K562 (cell line): ENCODE data around the gene PSRC1. TPM values are rescaled to one million over a fixed set of nuclear protein-coding genes. Genes with fewer than 3 reads are reported as not detected.

ENCODE experiments used
- DEAF1 ChIP-seq: fragments of 450-650 bp; formaldehyde crosslinking; IDR thresholded peaks from 2 replicates; pipeline ENCODE4 v1.4.0; 2020; ENCODE audit warnings: mild to moderate bottlenecking, moderate library complexity
- ELF2 ChIP-seq: fragments of 250-450 bp; sonication (Bioruptor Pico); IDR thresholded peaks from 2 replicates; pipeline ENCODE4 v1.5.0; 2021; ENCODE audit warnings: mild to moderate bottlenecking
- GTF2A2 ChIP-seq: IDR thresholded peaks from 2 replicates; pipeline ENCODE4 v1.6.1; 2016; ENCODE audit warnings: mild to moderate bottlenecking, missing genetic modification characterization, missing compliant biosample characterization
- LARP7 ChIP-seq: fragments of 450-650 bp; IDR thresholded peaks from 2 replicates; pipeline ENCODE4 v1.6.1; 2016
- MED1 ChIP-seq: sonication (generic); formaldehyde crosslinking; IDR thresholded peaks from 2 replicates; pipeline ENCODE4 v1.8.1; 2023; ENCODE audit warnings: missing genetic modification reagents, borderline replicate concordance
- MITF ChIP-seq: IDR thresholded peaks from 2 replicates; pipeline ENCODE4 v1.6.1; 2014; ENCODE audit warnings: antibody characterized with exemption
- MLLT1 ChIP-seq, 2 experiments: fragments of 450-650 bp; IDR thresholded peaks; 2 replicates each; pipeline ENCODE4 v1.6.1; 2016
- NRF1 ChIP-seq, 2 experiments: fragments of 450-650 bp; IDR thresholded peaks in 1 of 2; conservative IDR thresholded peaks in 1 of 2; 2 replicates each; pipeline ENCODE4 v1.6.1; 2014; ENCODE audit warnings: mild to moderate bottlenecking in 2 of 2
- OTX1 ChIP-seq: fragments of 450-650 bp; formaldehyde crosslinking; IDR thresholded peaks from 2 replicates; pipeline ENCODE4 v1.4.0; 2022; ENCODE audit warnings: mild to moderate bottlenecking
- PCBP2 ChIP-seq: fragments of 200-400 bp; formaldehyde crosslinking; IDR thresholded peaks from 2 replicates; pipeline ENCODE4 v1.6.1; 2018; ENCODE audit warnings: low read length, low read depth, mild to moderate bottlenecking, moderate library complexity; ENCODE audit not compliant: poor library complexity, severe bottlenecking
- SAP30 ChIP-seq: fragments of 200-600 bp; sonication (generic); IDR thresholded peaks from 2 replicates; pipeline ENCODE4 v1.6.1; 2012; ENCODE audit warnings: borderline replicate concordance, low read depth, mild to moderate bottlenecking, moderate library complexity, low read length, control low read depth, inconsistent platforms; ENCODE audit not compliant: insufficient read depth, poor library complexity, severe bottlenecking
- SMARCA5 ChIP-seq: fragments of 450-650 bp; IDR thresholded peaks from 2 replicates; pipeline ENCODE4 v1.6.1; 2016
- SPI1 ChIP-seq: IDR thresholded peaks from 2 replicates; pipeline ENCODE4 v1.6.1; 2011; ENCODE audit warnings: low read depth, low read length, control low read depth, borderline replicate concordance
- SREBF2 ChIP-seq: sonication (generic); formaldehyde crosslinking; IDR thresholded peaks from 2 replicates; pipeline ENCODE4 v1.4.0; 2020; ENCODE audit warnings: mild to moderate bottlenecking, missing genetic modification reagents
- ZBTB26 ChIP-seq: fragments of 450-650 bp; formaldehyde crosslinking; IDR thresholded peaks from 2 replicates; pipeline ENCODE4 v1.4.0; 2022; ENCODE audit warnings: missing genetic modification characterization
- ZBTB8A ChIP-seq: fragments of 450-650 bp; IDR thresholded peaks from 2 replicates; pipeline ENCODE4 v1.6.1; 2018; ENCODE audit warnings: mild to moderate bottlenecking, moderate library complexity; ENCODE audit not compliant: partially characterized antibody
- ZNF165 ChIP-seq: fragments of 250-450 bp; sonication (Bioruptor Pico); IDR thresholded peaks from 2 replicates; pipeline ENCODE4 v1.4.0; 2020; ENCODE audit warnings: borderline replicate concordance
- ZNF184 ChIP-seq: sonication (generic); formaldehyde crosslinking; IDR thresholded peaks from 2 replicates; pipeline ENCODE4 v1.5.0; 2020; ENCODE audit warnings: missing genetic modification reagents
- ZNF431 ChIP-seq: sonication (generic); formaldehyde crosslinking; IDR thresholded peaks from 2 replicates; pipeline ENCODE4 v1.8.0; 2022; ENCODE audit warnings: mild to moderate bottlenecking, missing genetic modification reagents
- ZNF512 ChIP-seq: IDR thresholded peaks from 2 replicates; pipeline ENCODE4 v1.6.1; 2016; ENCODE audit warnings: missing genetic modification characterization, missing compliant biosample characterization
- ZNF584 ChIP-seq: fragments of 200-800 bp; sonication (Bioruptor generic); IDR thresholded peaks from 2 replicates; pipeline ENCODE4 v1.6.1; 2016; ENCODE audit warnings: low read depth, mild to moderate bottlenecking, missing genetic modification characterization, missing compliant biosample characterization
- polyA plus RNA-seq, 8 experiments: library from polyadenylated mRNA; depleted of rRNA in 4 of 8; stranded (reverse) in 5 of 8; unstranded in 3 of 8; fragments of >200 nt; fragmentation: Nextera tagmentation in 2 of 8; fragmentation: Illumina TruSeq in 1 of 8; extraction: Ambion mirVana in 2 of 8; extraction: Trizol in 1 of 8; gene quantifications; 2 replicates each; pipeline versions ENCODE4 v1.2.1 to v1.2.3, GENCODE V29; 2011 to 2014; ENCODE audit warnings: inconsistent platforms in 1 of 8, missing spikeins in 1 of 8
- total RNA-seq, 7 experiments: library from RNA; depleted of rRNA in 6 of 7; stranded (reverse); fragments of >200 nt in 6 of 7; fragmentation: Illumina TruSeq in 2 of 7; extraction: Trizol in 2 of 7; gene quantifications; 2 replicates each; pipeline versions ENCODE4 v1.2.1 to v1.2.3, GENCODE V29; 2011 to 2021; ENCODE audit warnings: low replicate concordance in 1 of 7

PSRC1 gene
- total and polyA plus RNA-seq, 9 of the 15 experiments (the other 6 are each of a cell fraction or from before 2014, with no cell fraction given), result 6.5 to 65.2 (median 39.3) TPM

- TF ChIP-seq SAP30, result no peak
- TF ChIP-seq ZBTB26 (CRISPR knock-in tag), result no peak
- TF ChIP-seq SREBF2 (CRISPR knock-in tag), result no peak
- TF ChIP-seq ZNF165 (CRISPR knock-in tag), result no peak
- no peak for TF ChIP-seq ZBTB8A
- TF ChIP-seq GTF2A2 (tag), result no peak
- peak; percentile 33 to 48; a peak in 3 of 4 replicates for TF ChIP-seq NRF1 (conservative IDR thresholded peaks at IDR 0.05 in 1 of 2, IDR thresholded peaks at IDR 0.05 in 1 of 2)
- TF ChIP-seq MLLT1 (IDR thresholded peaks at IDR 0.05), result no peak
- TF ChIP-seq ZNF512, result no peak
- TF ChIP-seq LARP7, result no peak
- TF ChIP-seq ZNF584, result no peak
- no peak for TF ChIP-seq ZNF431
- no peak for TF ChIP-seq ELF2 (CRISPR knock-in tag)
- no peak for TF ChIP-seq PCBP2
- no peak for TF ChIP-seq OTX1
- TF ChIP-seq ZNF184 (CRISPR knock-in tag), result no peak
- TF ChIP-seq MITF, result no peak
- no peak for TF ChIP-seq SPI1
- no peak for TF ChIP-seq DEAF1
- no peak for TF ChIP-seq SMARCA5
- TF ChIP-seq MED1, result no peak
Measured at GRCh38 chr1:109298666-109299557, 16.0 kb upstream of the PSRC1 start (continued).
